Measurements from ENCODE around the gene DAP. TPM values are rescaled to one million over a fixed set of nuclear protein-coding genes. Genes with fewer than 3 reads are reported as not detected.

Gene DAP
- total and polyA plus RNA-seq, 2 of the 4 experiments (the other 2 are of a cell fraction): 49.6 to 189 TPM

GRCh38 chr5:10676224-10676623, 84.8 kb downstream of the DAP start:
- CTCF ChIA-PET: no interaction called here
- H2BK15ac ChIP-seq (ENCODE audit: low read depth, low read length): no peak overlapping the region
- 0% methylated on average over 1 of the region's 4 CpGs; no CpG with 5 or more reads in 1 of the 2 experiments for WGBS, 2 experiments (ENCODE audit: extremely low coverage in 2 of 2, insufficient read length in 1 of 2)
- no peak overlapping the region for H2BK120ac ChIP-seq (ENCODE audit: low read depth, low read length)
- dilution Hi-C loops (cut with HindIII; ENCODE audit: low sequenced_read_pairs, unreplicated experiment) (no loop called here), in situ Hi-C loops (cut with MboI; ENCODE audit: low sequenced_read_pairs) (no loop called here), intact Hi-C loops (cut with micrococcal nuclease) (no loop called here)
- POLR2A ChIA-PET (ENCODE audit: unreplicated experiment): no interaction called here
- no peak overlapping the region for H2AK5ac ChIP-seq (ENCODE audit: low read depth, low read length)
- TF ChIP-seq BHLHE40 (IDR thresholded peaks at IDR 0.05; ENCODE audit: low read depth, low read length) (no peak), MAZ (IDR thresholded peaks at IDR 0.05; ENCODE audit: borderline replicate concordance, low read depth, low read length) (no peak), RAD21 (IDR thresholded peaks at IDR 0.05; ENCODE audit: low read length) (no peak), SMC3 (IDR thresholded peaks at IDR 0.05; ENCODE audit: low read depth, low read length) (no peak), RFX5 (IDR thresholded peaks at IDR 0.05; ENCODE audit: low read depth, low read length) (no peak), POLR2A (IDR thresholded peaks at IDR 0.05; ENCODE audit: low read depth, low read length) (no peak), USF2 (IDR thresholded peaks at IDR 0.05; ENCODE audit: low read depth, low read length) (no peak), CEBPB (IDR thresholded peaks at IDR 0.05; ENCODE audit: low read depth, low read length) (no peak), MAFK (IDR thresholded peaks at IDR 0.05; ENCODE audit: low read depth, low read length) (no peak), FOS (IDR thresholded peaks at IDR 0.05; ENCODE audit: low read depth, low read length) (no peak), NFE2L2 (IDR thresholded peaks at IDR 0.05; ENCODE audit: low read depth, low read length) (no peak), RCOR1 (IDR thresholded peaks at IDR 0.05; ENCODE audit: insufficient replicate concordance, low read length) (no peak), MXI1 (IDR thresholded peaks at IDR 0.05; ENCODE audit: borderline replicate concordance, low read depth, low read length) (no peak)
- no TSS peak for BruUV-seq (replicated peaks)
- H2BK5ac ChIP-seq (ENCODE audit: low read depth, low read length, poor library complexity, severe bottlenecking): no peak overlapping the region
- H3K9ac ChIP-seq (ENCODE audit: low read depth, low read length): no peak overlapping the region
- ATAC-seq (ENCODE audit: low read depth) (no peak), DNase-seq (peak; percentile 17)
- no peak overlapping the region for H4K5ac ChIP-seq (ENCODE audit: low read depth, low read length)
- no peak overlapping the region for H3K23ac ChIP-seq (ENCODE audit: low read depth, low read length)
- H3K4me2 ChIP-seq (ENCODE audit: low read depth, low read length): no peak overlapping the region
- H3K36me3 ChIP-seq (ENCODE audit: control insufficient read depth, insufficient read depth, low read length): peaks cover 34% of the 10 kb centered on the region
- H3K56ac ChIP-seq (ENCODE audit: extremely low read depth, insufficient read depth, low read length): no peak overlapping the region
- no peaks in the 10 kb centered on the region; the same call in 1 of the 2 replicates for H3K4me1 ChIP-seq (ENCODE audit: control insufficient read depth, insufficient read depth, low read length)
- no peaks in the 10 kb centered on the region for H3K9me3 ChIP-seq (ENCODE audit: control insufficient read depth, insufficient read depth, low read length)
- H4K91ac ChIP-seq (ENCODE audit: insufficient read depth, low read depth, low read length): no peak overlapping the region
- no peak overlapping the region for H4K8ac ChIP-seq (ENCODE audit: low read depth in 2 of 2, low read length in 2 of 2)
- no peak overlapping the region for H3K18ac ChIP-seq (ENCODE audit: low read depth, low read length)
- no peak overlapping the region for H3K14ac ChIP-seq (replicated peaks; ENCODE audit: low read depth, low read length)
- H3K9me1 ChIP-seq (ENCODE audit: insufficient read depth, low read length): peaks cover 8% of the 10 kb centered on the region; the same call in 1 of the 2 replicates
- H3K27ac ChIP-seq (ENCODE audit: insufficient read depth, low read length): no peak overlapping the region
- peaks cover 5% of the 10 kb centered on the region; the same call in 1 of the 2 replicates for H4K20me1 ChIP-seq (ENCODE audit: insufficient read depth, low read length)
- no peak overlapping the region for H3K4ac ChIP-seq (ENCODE audit: low read depth, low read length)
- H2BK20ac ChIP-seq (ENCODE audit: low read depth, low read length): no peak overlapping the region
- H2AK9ac ChIP-seq (replicated peaks; ENCODE audit: low read depth, low read length, poor library complexity): no peak overlapping the region
- no peak overlapping the region for H3K4me3 ChIP-seq (ENCODE audit: insufficient read depth, low read depth, low read length)
- no peak overlapping the region for H2AFZ ChIP-seq (replicated peaks; ENCODE audit: low read length, poor library complexity)
- peaks cover 2% of the 10 kb centered on the region for H3K27me3 ChIP-seq (ENCODE audit: control insufficient read depth, insufficient read depth, low read length)
- H3K79me1 ChIP-seq (ENCODE audit: low read depth in 1 of 2, low read length in 2 of 2): peaks cover 5 to 10% of the 10 kb centered on the region in 2 experiments; a peak in 1 of 4 replicates
